Right renal cortex interstitium (tissue), 3 donors: Measurements from ENCODE around the gene PCARE. TPM values are rescaled to one million over a fixed set of nuclear protein-coding genes. Genes with fewer than 3 reads are reported as not detected.

Source experiments
- DNase-seq, 3 donors: peaks; one replicate each; pipeline ENCODE4 v3.0.0-alpha.2; 2013; ENCODE audit warnings: low read depth in 3 of 3, low spot score in 2 of 3
- polyA plus RNA-seq, 3 donors: library from polyadenylated mRNA; unstranded; fragments of 120-200 nt; gene quantifications; one replicate each; pipeline ENCODE4 v1.2.1, GENCODE V29; 2013; ENCODE audit not compliant: insufficient read length in 3 of 3

PCARE gene
- polyA plus RNA-seq, 3 donors, result 0.28 to 0.43 (median 0.35) TPM

GRCh38 chr2:29012211-29012681, 62.1 kb downstream of the PCARE start:
- DNase-seq, result no peak

Other genes starting within 250 kb of the PCARE start
- gene TRMT61B, start 204.2 kb downstream of the PCARE start, polyA plus RNA-seq, result 10 to 100 TPM; 27.3 to 30.1 (median 27.7) TPM
- gene WDR43, start 179.9 kb downstream of the PCARE start, polyA plus RNA-seq, result 10 to 100 TPM; 55.8 to 62.0 (median 59.0) TPM
- gene TOGARAM2, start 93.2 kb downstream of the PCARE start, polyA plus RNA-seq, result under 1 TPM; 0.86 to 0.94 (median 0.89) TPM
- 10 to 100 TPM; 16.5 to 17.6 (median 16.8) TPM for gene CLIP4, start 40.9 kb upstream of the PCARE start, polyA plus RNA-seq